Myocyte (in vitro differentiated cells): ENCODE data around the gene CD164. TPM values are rescaled to one million over a fixed set of nuclear protein-coding genes. Genes with fewer than 3 reads are reported as not detected.

Experiments used
- total RNA-seq: library from RNA; depleted of rRNA; stranded (reverse); fragments of >200 nt; gene quantifications from 2 replicates; pipeline ENCODE4 v1.2.3, GENCODE V29; 2014

Gene CD164
- total RNA-seq, 1 donor from 2014 or later, result 161 TPM

Other genes with a start within 250 kb of the CD164 start
- gene PPIL6, start 58.2 kb upstream of the CD164 start, total RNA-seq, result 4.8 and 6.2 TPM in 2 replicates
- 4.6 and 5.3 TPM in 2 replicates for gene SMPD2, start 58.3 kb upstream of the CD164 start, total RNA-seq
- gene MICAL1, start 73.3 kb upstream of the CD164 start, total RNA-seq, result 170 and 187 TPM in 2 replicates
- gene ZBTB24, start 100.8 kb upstream of the CD164 start, total RNA-seq, result 9.6 and 9.8 TPM in 2 replicates